ENCODE data around the gene ZFP36L1. TPM values are rescaled to one million over a fixed set of nuclear protein-coding genes. Genes with fewer than 3 reads are reported as not detected.

Gene ZFP36L1
- total and polyA plus RNA-seq, 9 of the 15 experiments (the other 6 are each of a cell fraction or from before 2014, with no cell fraction given): 1.3 to 26.6 (median 3.7) TPM

DNA sequence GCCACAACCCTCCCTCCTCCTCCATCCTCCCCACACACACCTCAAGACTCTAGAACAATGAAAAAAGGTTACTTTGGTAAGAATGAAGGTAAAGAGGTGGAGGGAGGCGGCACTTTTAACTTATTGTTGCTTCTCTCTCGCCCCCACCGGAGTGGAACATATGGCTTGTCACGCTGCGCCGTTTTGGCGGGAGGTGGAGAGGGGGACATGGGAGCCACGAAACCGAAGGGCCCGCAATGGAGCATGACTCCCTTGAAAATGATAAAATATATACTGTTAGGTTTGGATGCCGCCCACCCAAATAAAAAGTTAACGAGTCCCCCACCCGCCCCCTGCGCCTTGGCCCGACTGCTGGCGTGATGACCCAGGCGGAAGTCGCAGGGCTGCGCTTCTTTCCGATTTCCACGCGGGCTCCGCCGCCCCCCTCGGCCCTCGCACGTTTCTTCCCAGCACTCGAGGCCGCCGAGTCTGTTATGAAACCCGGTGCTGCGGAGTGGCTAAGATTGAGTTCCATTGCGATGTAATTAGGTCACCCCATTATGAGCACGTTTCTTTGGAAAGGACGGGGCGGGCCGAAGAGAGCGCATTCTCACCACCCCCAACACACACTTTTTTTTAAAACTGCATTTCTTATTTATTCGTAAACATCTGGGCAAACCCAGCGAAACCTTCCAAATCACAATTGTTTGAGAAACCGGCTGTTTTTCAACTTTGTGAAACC lies 1.4 kb upstream of the ZFP36L1 start (continued):
- TF ChIP-seq, protein P1, sequence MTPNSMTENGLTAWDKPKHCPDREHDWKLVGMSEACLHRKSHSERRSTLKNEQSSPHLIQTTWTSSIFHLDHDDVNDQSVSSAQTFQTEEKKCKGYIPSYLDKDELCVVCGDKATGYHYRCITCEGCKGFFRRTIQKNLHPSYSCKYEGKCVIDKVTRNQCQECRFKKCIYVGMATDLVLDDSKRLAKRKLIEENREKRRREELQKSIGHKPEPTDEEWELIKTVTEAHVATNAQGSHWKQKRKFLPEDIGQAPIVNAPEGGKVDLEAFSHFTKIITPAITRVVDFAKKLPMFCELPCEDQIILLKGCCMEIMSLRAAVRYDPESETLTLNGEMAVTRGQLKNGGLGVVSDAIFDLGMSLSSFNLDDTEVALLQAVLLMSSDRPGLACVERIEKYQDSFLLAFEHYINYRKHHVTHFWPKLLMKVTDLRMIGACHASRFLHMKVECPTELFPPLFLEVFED (CRISPR knock-in tag; conservative IDR thresholded peaks at IDR 0.05): 0 out of 2 replicates have a peak, but pooled peaks have one; percentile 5
- TF ChIP-seq RBFOX2 (IDR thresholded peaks at IDR 0.05; ENCODE audit: low read depth, low read length) (peak; percentile 60), POLR2A (conservative IDR thresholded peaks at IDR 0.05) (0 out of 2 replicates have a peak, but pooled peaks have one; percentile 28), GABPB1 (CRISPR knock-in tag; IDR thresholded peaks at IDR 0.05) (peak; percentile 26; the same call in 1 of the 2 replicates), NCOR1 (IDR thresholded peaks at IDR 0.05) (peak; percentile 22; the same call in 1 of the 2 replicates), ZNF584 (CRISPR knock-in tag; IDR thresholded peaks at IDR 0.05; ENCODE audit: low read depth) (peak; percentile 75; the same call in 1 of the 2 replicates), ZNF175 (CRISPR knock-in tag; IDR thresholded peaks at IDR 0.05; ENCODE audit: low read depth) (peak; percentile 40; the same call in 1 of the 2 replicates), RB1 (IDR thresholded peaks at IDR 0.05; ENCODE audit: low read depth) (0 out of 2 replicates have a peak, but pooled peaks have one; percentile 12), MYBL2 (IDR thresholded peaks at IDR 0.05; ENCODE audit: low read depth) (no peak), MYBL2 (CRISPR knock-in tag; IDR thresholded peaks at IDR 0.05; ENCODE audit: borderline replicate concordance) (no peak), ZFX (CRISPR knock-in tag; IDR thresholded peaks at IDR 0.05) (peak; percentile 69), FOXJ2 (tag; IDR thresholded peaks at IDR 0.05) (no peak), LEF1 (IDR thresholded peaks at IDR 0.05) (no peak), POLR2AphosphoS5 (IDR thresholded peaks at IDR 0.05; ENCODE audit: control insufficient read depth, insufficient read depth, low read depth, low read length) (no peak), ZSCAN32 (CRISPR knock-in tag; IDR thresholded peaks at IDR 0.05) (no peak), TEAD1 (CRISPR knock-in tag; IDR thresholded peaks at IDR 0.05) (peak in 1 of 2 experiments; percentile 74; a peak in 1 of 4 replicates), MAZ (CRISPR knock-in tag; conservative IDR thresholded peaks at IDR 0.05 in 1 of 2, IDR thresholded peaks at IDR 0.05 in 1 of 2) (0 out of 4 replicates have a peak, but pooled peaks of 1 of the 2 experiments have one; percentile 54), NFRKB (IDR thresholded peaks at IDR 0.05; ENCODE audit: low read depth) (peak; percentile 10; the same call in 1 of the 2 replicates)
- TF ChIP-seq, protein P2, sequence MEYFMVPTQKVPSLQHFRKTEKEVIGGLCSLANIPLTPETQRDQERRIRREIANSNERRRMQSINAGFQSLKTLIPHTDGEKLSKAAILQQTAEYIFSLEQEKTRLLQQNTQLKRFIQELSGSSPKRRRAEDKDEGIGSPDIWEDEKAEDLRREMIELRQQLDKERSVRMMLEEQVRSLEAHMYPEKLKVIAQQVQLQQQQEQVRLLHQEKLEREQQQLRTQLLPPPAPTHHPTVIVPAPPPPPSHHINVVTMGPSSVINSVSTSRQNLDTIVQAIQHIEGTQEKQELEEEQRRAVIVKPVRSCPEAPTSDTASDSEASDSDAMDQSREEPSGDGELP (CRISPR knock-in tag; IDR thresholded peaks at IDR 0.05; ENCODE audit: borderline replicate concordance): peak; percentile 45; the same call in 1 of the 2 replicates
- TF ChIP-seq, protein P3, sequence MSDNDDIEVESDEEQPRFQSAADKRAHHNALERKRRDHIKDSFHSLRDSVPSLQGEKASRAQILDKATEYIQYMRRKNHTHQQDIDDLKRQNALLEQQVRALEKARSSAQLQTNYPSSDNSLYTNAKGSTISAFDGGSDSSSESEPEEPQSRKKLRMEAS (CRISPR knock-in tag; IDR thresholded peaks at IDR 0.05): peak; percentile 62
